HG02943 (cell line): ENCODE data around the gene ZNF22.

Source experiments
- ATAC-seq: cut with Tn5 transposase; IDR thresholded peaks from one replicate; pipeline ENCODE4 v1.9.1; 2021; ENCODE audit warnings: mild to moderate bottlenecking, low read depth, moderate library complexity; ENCODE audit not compliant: unreplicated experiment

ZNF22 gene

GRCh38 chr10:45000752-45001380, at the start of gene ZNF22:
Gene ZNF22, plus strand, starts transcription at chr10:45000923. Its CDS starts 2,446 bp downstream, at chr10:45003369.
- peak; percentile 68 for ATAC-seq

GRCh38 chr10:44951576-44952226, 49.0 kb upstream of the ZNF22 start:
- ATAC-seq = no peak

GRCh38 chr10:44952779-44953231, 47.9 kb upstream of the ZNF22 start:
- no peak for ATAC-seq

GRCh38 chr10:44954042-44954441, 46.7 kb upstream of the ZNF22 start:
- no peak for ATAC-seq

- no peak for ATAC-seq
Observed at GRCh38 chr10:44954962-44955361, 45.8 kb upstream of the ZNF22 start.

GRCh38 chr10:44955413-44956070, 45.2 kb upstream of the ZNF22 start:
- ATAC-seq = no peak

- ATAC-seq = no peak
Observed at GRCh38 chr10:44956226-44956625, 44.5 kb upstream of the ZNF22 start.

GRCh38 chr10:44956717-44957706, 43.7 kb upstream of the ZNF22 start:
- ATAC-seq = no peak

GRCh38 chr10:44958196-44958897, 42.4 kb upstream of the ZNF22 start:
- ATAC-seq = no peak

- ATAC-seq = no peak
Observed at GRCh38 chr10:44958898-44959246, 41.9 kb upstream of the ZNF22 start.

GRCh38 chr10:44959247-44960087, 41.3 kb upstream of the ZNF22 start, which contains the start of gene RASSF4:
Gene RASSF4, plus strand, starts transcription at chr10:44959802. Its CDS starts 10,401 bp downstream, at chr10:44970203.
- ATAC-seq = peak; percentile 94

- no peak for ATAC-seq
Observed at GRCh38 chr10:44960088-44960460, 40.6 kb upstream of the ZNF22 start.

- ATAC-seq = no peak
Observed at GRCh38 chr10:44960482-44961229, 40.1 kb upstream of the ZNF22 start.

- no peak for ATAC-seq
Observed at GRCh38 chr10:44961230-44961571, 39.5 kb upstream of the ZNF22 start.

- ATAC-seq = no peak
Observed at GRCh38 chr10:44961931-44962750, 38.6 kb upstream of the ZNF22 start.

- no peak for ATAC-seq
Observed at GRCh38 chr10:44962870-44963738, 37.6 kb upstream of the ZNF22 start.
